ENCODE measurements around the gene SRRM3. TPM values are rescaled to one million over a fixed set of nuclear protein-coding genes. Genes with fewer than 3 reads are reported as not detected.

Gene SRRM3
- total and polyA plus RNA-seq, 9 of the 15 experiments (the other 6 are each of a cell fraction or from before 2014, with no cell fraction given): 0.04 to 0.91 (median 0.46) TPM; not detected in 2

GRCh38 chr7:76317782-76318487, 116.2 kb downstream of the SRRM3 start (continued):
- TF ChIP-seq ZNF785 (CRISPR knock-in tag; IDR thresholded peaks at IDR 0.05): no peak
- no peak for TF ChIP-seq CSDE1 (IDR thresholded peaks at IDR 0.05)
- no peak for TF ChIP-seq MTA2 (IDR thresholded peaks at IDR 0.05; ENCODE audit: low read depth)
- no peak for TF ChIP-seq ARID2 (IDR thresholded peaks at IDR 0.05)
- TF ChIP-seq KAT7 (CRISPR knock-in tag; IDR thresholded peaks at IDR 0.05; ENCODE audit: borderline replicate concordance): no peak
- no peak for TF ChIP-seq RAD51 (IDR thresholded peaks at IDR 0.05; ENCODE audit: borderline replicate concordance, low read depth)
- TF ChIP-seq AFF4 (CRISPR knock-in tag; IDR thresholded peaks at IDR 0.05): no peak
- TF ChIP-seq IRF2 (CRISPR knock-in tag; IDR thresholded peaks at IDR 0.05): no peak
- no peak for TF ChIP-seq IRF9 (tag; IDR thresholded peaks at IDR 0.05)
- TF ChIP-seq OTX1 (CRISPR knock-in tag; IDR thresholded peaks at IDR 0.05): 0 out of 2 replicates have a peak, but pooled peaks have one; percentile 50
- no peak for TF ChIP-seq PURB (CRISPR knock-in tag; IDR thresholded peaks at IDR 0.05; ENCODE audit: low read depth)
- TF ChIP-seq BHLHE40 (IDR thresholded peaks at IDR 0.05; ENCODE audit: low read length): peak; percentile 66; the same call in 1 of the 2 replicates
- peak; percentile 78 for TF ChIP-seq DPF2 (IDR thresholded peaks at IDR 0.05)
- TF ChIP-seq HNRNPK (IDR thresholded peaks at IDR 0.05; ENCODE audit: low read depth, low read length, poor library complexity, severe bottlenecking): no peak
- TF ChIP-seq ZNF780A (CRISPR knock-in tag; IDR thresholded peaks at IDR 0.05): no peak
- no peak for TF ChIP-seq SREBF1 (IDR thresholded peaks at IDR 0.05; ENCODE audit: borderline replicate concordance, low read depth, low read length)
- no peak for TF ChIP-seq MCM2 (IDR thresholded peaks at IDR 0.05; ENCODE audit: low read depth)
- TF ChIP-seq CREM (IDR thresholded peaks at IDR 0.05; ENCODE audit: low read depth): peak; percentile 20
- no peak for TF ChIP-seq PHB2 (IDR thresholded peaks at IDR 0.05; ENCODE audit: low read depth)
- TF ChIP-seq ZNF696 (CRISPR knock-in tag; conservative IDR thresholded peaks at IDR 0.05): no peak
- TF ChIP-seq RBM17 (IDR thresholded peaks at IDR 0.05; ENCODE audit: borderline replicate concordance, low read depth, low read length): no peak
- peak; percentile 76; the same call in 1 of the 2 replicates for TF ChIP-seq THAP12 (CRISPR knock-in tag; IDR thresholded peaks at IDR 0.05)

All from K562 (cell line).